Measurements from ENCODE around the gene MED26. TPM values are rescaled to one million over a fixed set of nuclear protein-coding genes. Genes with fewer than 3 reads are reported as not detected.
A peak's percentile ranks its signal among the peaks of the same experiment; 100 is the strongest.
"Not testable (repeated sequence)": the region's sequence is repeated elsewhere in the genome, so short reads cannot be mapped to it uniquely, and the experiment has no call there.

MED26 gene
- total RNA-seq, 1 donor: 9.2 TPM

DNA sequence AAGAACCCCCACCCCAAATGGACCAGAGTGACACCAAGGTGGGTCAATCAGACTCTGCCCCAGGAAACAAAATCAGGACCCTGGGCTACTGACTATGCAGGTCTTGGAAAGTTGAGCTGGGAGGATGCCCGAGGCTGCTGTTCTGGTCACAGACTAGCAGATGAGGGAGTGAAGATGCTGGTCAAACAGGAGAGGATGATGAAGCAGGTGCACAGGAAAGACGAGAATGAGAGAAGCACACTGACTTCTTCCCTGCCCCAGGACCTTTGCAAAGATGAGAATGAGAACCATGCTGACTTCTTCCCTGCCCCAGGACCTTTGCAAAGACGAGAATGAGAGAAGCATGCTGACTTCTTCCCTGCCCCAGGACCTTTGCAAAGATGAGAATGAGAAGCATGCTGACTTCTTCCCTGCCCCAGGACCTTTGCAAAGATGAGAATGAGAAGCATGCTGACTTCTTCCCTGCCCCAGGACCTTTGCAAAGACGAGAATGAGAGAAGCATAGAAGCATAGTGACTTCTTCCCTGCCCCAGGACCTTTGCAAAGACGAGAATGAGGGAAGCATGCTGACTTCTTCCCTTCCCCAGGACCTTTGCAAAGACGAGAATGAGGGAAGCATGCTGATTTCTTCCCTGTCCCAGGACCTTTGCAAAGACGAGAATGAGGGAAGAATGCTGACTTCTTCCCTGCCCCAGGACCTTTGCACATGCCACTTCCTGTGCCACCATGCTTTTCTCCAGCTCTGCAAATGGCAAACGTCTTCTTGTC lies 23.6 kb upstream of the MED26 start:
- not testable (repeated sequence) for DNase-seq (ENCODE audit: low read depth in 2 of 3, low spot score in 2 of 3)

DNA sequence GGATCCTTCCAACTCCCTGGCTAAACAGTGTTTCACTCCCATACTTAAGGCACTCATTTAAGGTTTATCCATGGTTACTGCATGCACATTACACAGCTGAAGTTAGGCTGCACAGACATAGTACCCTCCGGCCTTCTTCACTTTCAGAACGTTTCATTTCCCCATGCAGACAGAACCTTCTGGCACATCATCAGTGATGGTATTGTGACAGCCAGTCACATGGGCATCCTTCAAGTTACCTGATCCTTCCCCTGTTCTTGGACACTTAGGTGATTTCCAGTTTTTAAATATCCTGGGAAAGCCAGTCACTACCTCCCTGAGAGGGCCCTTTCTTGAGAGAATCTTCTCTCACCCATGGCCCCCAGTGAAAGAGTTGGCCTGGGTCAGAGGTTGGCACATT lies 22.8 kb upstream of the MED26 start:
- DNase-seq (ENCODE audit: low read depth in 2 of 3, low spot score in 2 of 3): no peak

DNA sequence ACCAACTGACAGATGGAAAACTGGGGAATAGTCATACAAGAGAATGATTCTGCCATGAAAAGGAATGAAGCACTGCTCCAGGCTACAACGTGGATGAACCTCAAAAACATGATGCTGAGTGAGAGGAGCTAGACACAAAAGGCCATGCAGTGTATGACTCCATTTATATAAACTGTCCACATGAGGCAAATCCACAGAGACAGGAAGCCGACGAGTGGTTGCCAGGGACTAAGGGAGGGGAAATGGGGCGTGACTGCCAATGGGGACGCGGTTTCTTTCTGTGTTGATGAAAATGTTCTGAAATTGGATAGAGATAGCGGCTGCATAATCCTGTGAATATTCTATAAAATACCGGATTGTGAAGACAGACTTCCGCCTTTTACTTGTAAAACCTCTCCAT lies 21.7 kb upstream of the MED26 start:
- no peak for DNase-seq (ENCODE audit: low read depth in 2 of 3, low spot score in 2 of 3)

DNA sequence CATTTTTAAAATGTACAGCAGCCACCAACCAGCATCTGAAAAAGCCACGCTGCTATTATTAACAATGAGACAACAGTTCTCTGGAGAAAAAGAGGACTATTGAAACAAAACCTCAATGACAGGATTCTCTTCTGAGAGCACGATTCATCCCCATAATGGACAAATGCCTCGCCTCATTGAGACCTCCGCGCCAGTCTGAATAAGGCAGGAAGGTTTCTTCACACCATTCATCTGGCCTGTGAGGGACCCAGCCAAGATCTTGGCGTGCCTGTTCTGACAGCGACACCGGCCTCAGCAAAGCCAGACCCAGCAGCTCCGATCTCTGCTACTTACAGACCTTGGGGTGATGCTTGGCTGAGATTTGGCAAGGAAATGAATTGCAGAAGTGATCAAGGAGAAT lies 17.1 kb upstream of the MED26 start:
- no peak for DNase-seq (ENCODE audit: low read depth in 2 of 3, low spot score in 2 of 3)

GRCh38 chr19:16641695-16642094 lies 13.7 kb upstream of the MED26 start:
- no peak for DNase-seq (ENCODE audit: low read depth in 2 of 3, low spot score in 2 of 3)

GRCh38 chr19:16640951-16641350 lies 12.9 kb upstream of the MED26 start:
- DNase-seq (ENCODE audit: low read depth in 2 of 3, low spot score in 2 of 3): no peak

GRCh38 chr19:16638666-16639065 lies 10.7 kb upstream of the MED26 start:
- DNase-seq (ENCODE audit: low read depth in 2 of 3, low spot score in 2 of 3): no peak

DNA sequence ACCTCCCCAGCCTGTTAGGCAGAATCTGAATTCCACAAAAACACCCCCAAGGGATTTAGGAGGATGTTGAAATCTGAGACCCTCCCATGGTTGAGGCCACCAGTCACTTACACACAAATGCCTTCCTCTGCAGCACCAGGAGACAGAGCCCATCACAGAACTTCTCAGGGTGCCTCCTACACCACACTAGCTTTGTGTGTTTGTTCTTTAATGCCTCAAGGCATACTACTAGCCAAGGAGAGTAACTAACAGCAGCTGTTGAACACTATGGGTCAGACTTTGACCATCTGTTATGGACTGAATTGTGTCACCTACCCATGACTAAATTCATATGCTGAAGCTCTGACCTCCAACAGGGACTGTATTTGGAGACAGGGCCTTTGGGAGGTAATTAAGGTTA lies 9.5 kb upstream of the MED26 start:
- DNase-seq (ENCODE audit: low read depth in 2 of 3, low spot score in 2 of 3): no peak

DNA sequence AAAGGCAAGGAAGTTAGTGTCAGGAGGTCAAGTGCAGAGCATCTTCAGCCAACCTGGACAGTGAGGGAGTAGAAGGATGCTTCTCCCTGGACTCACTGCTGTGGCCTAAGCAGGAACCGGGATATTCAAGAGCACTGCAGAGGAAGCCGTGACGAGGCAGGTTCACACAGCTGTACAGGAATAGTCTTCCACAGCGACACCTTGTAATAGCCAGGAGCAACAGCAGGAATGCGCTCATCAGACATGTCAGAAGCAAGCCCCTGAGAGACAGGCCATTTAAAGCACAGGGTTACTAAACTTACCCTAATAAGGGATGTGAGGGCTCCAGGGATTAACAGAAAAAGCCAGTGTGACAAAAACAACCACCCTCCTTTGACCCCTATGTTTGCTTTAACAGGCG lies 3.5 kb upstream of the MED26 start:
- no peak for DNase-seq (ENCODE audit: low read depth in 2 of 3, low spot score in 2 of 3)

DNA sequence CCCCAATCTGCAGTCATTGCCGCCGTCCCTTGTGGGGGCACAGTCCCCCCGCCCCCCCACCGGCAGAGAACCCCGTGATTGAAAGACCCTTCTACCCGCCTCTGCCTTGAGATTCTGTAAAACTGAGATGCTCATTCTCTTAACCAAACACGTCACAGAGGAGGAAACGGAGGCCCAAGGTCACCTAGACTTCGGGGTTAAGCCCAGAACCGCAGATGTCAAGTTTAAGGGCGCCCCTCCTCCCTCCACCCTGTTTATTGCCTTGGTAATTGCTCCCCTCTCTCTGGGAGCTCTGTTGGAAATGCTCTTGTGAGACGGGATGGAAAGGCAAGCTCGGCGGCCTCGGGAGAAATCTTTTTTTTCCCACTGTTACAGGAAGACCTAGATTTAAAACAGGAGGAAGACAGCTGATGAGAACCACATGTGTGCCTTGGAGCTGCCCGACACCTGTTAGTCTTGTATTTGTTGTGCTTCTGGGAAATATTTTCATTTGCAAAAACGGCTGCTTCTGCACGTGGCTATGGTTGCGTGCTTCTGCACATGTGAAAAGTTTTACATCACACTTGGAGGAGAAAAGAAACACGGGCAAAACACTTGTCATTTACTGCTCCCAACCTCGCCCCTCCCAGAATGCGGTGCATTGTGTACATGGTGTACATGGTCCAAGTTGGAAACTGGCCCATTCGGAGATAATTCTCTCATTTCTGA lies 1.1 kb upstream of the MED26 start:
- DNase-seq (ENCODE audit: low read depth in 2 of 3, low spot score in 2 of 3): peak in 1 of 3 donors; percentile 26

DNA sequence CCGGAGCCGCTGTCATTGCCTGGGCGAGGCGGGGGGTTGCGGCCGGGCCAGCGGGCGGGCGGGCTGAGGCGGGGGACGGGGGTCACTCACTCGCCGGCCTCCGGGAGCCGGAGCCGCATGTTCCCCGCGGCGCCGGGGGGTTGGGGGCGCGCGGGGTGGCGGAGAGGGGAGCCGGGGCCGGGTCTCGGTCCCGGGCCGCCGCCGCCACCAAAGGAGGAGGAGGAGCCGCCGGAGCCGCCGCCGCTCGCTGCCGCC lies 149 bp downstream of the MED26 start:
- DNase-seq (ENCODE audit: low read depth in 2 of 3, low spot score in 2 of 3): no peak

DNA sequence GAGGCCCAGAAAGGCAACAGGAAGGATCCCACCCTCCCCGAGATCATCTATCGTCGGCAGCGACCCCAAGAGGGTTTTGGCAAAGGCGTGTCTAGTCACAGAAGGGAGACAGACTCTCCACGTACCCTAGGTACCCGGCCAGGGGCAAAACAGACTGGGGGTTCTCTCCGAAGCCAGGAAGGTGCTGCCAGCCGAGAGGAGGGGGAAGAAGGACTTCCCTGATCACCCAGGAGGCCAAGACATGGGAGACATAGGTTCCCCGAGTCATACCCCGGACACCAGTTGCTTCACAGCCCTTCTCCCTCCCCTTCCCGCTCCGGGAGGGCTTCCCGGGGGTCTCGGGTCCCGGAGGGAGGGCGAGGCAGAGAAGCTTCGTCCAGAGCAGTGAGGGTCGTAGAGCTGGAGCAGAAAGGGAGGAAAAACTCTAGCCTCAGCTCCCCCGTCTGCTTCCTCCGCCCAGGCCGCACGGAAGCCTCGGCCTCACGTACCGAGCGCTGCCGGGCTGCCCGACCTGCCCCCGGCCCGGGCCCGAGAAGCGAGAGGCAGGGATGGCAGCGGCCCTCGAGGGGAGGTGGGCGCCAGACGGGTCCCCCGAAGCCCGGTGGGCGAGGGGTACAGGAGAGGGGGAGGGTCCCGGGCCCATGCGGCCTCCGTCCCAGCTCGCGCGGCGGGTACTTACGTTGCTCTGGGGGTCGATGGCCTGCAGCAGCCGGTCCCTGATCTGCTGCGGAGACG lies 644 bp downstream of the MED26 start:
- peak in 2 of 3 donors; percentile 18 to 21 for DNase-seq (ENCODE audit: low read depth in 2 of 3, low spot score in 2 of 3)

DNA sequence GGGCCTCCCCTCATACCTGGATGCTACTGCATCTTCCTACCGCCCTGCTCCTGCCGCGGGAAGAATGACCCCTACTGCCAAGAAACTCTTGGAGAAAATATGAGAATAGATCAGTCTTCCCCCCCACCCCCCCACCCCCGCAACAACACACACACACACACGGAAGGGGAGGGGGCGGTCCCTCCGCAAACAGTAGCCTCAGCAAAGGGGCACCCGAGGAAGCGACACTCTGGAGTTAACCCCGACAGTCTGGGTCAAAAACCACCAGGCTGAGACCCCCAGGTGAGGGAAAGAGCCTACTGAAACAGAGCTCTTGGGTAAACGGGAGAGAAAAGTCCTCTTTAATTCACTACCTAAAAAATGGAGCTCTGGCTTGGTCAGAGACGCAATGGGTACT lies 1.2 kb downstream of the MED26 start:
- no peak for DNase-seq (ENCODE audit: low read depth in 2 of 3, low spot score in 2 of 3)

- DNase-seq (ENCODE audit: low read depth in 2 of 3, low spot score in 2 of 3): no peak
Observed at GRCh38 chr19:16625163-16625958, 2.6 kb downstream of the MED26 start.

DNA sequence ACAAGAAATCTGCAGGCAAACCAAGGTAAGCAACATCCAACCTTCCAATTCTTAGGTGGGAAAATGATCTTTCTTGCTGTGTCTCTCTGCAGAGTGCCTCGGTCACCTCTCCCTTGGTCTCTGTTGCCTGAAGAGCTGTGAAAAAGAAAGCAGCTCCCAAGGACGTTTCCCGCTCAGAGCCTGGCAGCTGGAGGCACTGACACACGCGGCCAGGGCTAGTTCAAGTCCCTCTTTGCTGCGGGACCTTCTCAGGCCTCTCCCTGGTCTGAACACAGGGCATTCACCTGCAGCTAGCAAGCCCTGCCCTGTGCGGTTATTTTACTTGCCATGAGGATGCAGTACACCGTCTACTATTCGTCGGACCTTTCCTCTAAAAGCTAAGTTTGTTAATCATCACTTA lies 3.8 kb downstream of the MED26 start:
- no peak for DNase-seq (ENCODE audit: low read depth in 2 of 3, low spot score in 2 of 3)

DNA sequence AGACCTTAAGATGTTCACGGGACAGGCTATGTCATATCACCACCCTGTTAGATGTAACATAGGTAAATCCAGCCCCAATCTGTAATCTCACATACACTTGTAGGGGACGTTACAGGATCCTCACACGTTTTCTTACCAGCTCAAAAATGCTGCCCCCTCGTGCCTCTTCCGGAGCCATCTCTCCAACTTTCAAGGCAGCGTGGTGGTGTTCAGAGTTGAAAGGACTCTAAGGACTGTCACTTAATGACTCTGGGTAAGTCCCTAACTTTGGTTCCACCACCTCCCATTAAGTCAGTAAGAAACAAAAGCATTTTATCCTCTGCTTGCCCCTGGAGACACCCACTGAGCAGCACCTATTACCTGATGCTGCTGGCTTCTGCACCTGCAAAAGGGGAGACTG lies 4.4 kb downstream of the MED26 start:
- DNase-seq (ENCODE audit: low read depth in 2 of 3, low spot score in 2 of 3): no peak

GRCh38 chr19:16623066-16623465 lies 4.9 kb downstream of the MED26 start:
- no peak for DNase-seq (ENCODE audit: low read depth in 2 of 3, low spot score in 2 of 3)

GRCh38 chr19:16621165-16621800 lies 6.7 kb downstream of the MED26 start:
- no peak for DNase-seq (ENCODE audit: low read depth in 2 of 3, low spot score in 2 of 3)

DNA sequence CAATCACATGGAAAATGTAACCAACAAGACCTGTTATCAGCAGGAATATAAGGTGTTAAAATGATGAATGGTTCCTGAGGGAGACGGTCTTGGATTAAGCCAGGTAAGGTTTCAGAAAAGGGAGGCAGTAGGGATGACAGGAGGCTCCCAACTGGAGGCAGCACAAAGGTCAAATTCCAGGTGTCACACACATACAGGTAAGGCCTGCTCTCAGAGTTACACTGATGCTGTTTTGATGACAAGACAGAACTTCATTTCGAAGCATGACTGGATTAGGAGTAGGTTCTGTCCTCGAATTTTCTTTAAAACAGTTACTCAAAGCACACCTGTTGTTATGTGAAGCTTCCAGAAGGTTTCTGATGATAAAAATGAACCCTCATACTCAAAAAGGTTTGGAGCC lies 7.4 kb downstream of the MED26 start:
- DNase-seq (ENCODE audit: low read depth in 2 of 3, low spot score in 2 of 3): no peak

GRCh38 chr19:16620018-16620417 lies 8.0 kb downstream of the MED26 start:
- DNase-seq (ENCODE audit: low read depth in 2 of 3, low spot score in 2 of 3): no peak

DNA sequence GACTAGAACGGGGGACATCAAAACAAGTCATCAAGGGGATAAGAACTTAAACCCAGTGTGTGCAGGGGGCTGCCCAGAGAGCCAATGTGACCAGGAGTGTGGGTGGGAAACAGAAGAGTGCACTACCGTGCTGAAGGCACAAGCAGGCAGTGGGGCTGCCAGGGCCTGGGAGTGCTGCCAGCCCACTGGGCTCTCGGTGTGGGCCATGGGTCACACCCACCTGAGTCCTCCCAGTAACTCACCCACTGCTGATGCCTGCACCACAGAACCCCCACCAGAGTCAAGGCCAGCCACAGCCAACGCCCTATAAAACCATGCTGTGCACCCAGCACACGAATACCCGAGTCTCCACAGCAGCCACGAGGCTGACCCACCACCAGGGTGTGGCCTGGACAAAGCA lies 8.5 kb downstream of the MED26 start:
- DNase-seq (ENCODE audit: low read depth in 2 of 3, low spot score in 2 of 3): no peak

Data from hematopoietic multipotent progenitor cell (in vitro differentiated cells).